Esophagus squamous epithelium (tissue), 4 donors: ENCODE measurements around the gene SLC47A2.

Source experiments
- CTCF ChIP-seq, 6 experiments: fragments of 450-650 bp in 4 of 6; fragments of 200-600 bp in 2 of 6; sonication (generic) in 2 of 6; IDR thresholded peaks; one replicate each; pipeline ENCODE4 v1.5.1; 2016 to 2019; ENCODE audit warnings: antibody characterized with exemption in 6 of 6, mild to moderate bottlenecking in 4 of 6, moderate library complexity in 4 of 6
- POLR2A ChIP-seq, 4 donors: fragments of 450-650 bp; IDR thresholded peaks; one replicate each; pipeline ENCODE4 v1.6.1; 2017; ENCODE audit warnings: antibody characterized with exemption in 4 of 4, mild to moderate bottlenecking in 4 of 4, moderate library complexity in 3 of 4

GRCh38 chr17:19671433-19671832 lies 45.0 kb downstream of the SLC47A2 start:
- TF ChIP-seq CTCF (IDR thresholded peaks at IDR 0.05) (no peak), POLR2A (IDR thresholded peaks at IDR 0.05) (no peak)
